ENCODE measurements around the gene KLK7. TPM values are rescaled to one million over a fixed set of nuclear protein-coding genes. Genes with fewer than 3 reads are reported as not detected.
A peak's percentile ranks its signal among the peaks of the same experiment; 100 is the strongest.

Gene KLK7
- total RNA-seq, 1 donor from 2014 or later = not detected

DNA sequence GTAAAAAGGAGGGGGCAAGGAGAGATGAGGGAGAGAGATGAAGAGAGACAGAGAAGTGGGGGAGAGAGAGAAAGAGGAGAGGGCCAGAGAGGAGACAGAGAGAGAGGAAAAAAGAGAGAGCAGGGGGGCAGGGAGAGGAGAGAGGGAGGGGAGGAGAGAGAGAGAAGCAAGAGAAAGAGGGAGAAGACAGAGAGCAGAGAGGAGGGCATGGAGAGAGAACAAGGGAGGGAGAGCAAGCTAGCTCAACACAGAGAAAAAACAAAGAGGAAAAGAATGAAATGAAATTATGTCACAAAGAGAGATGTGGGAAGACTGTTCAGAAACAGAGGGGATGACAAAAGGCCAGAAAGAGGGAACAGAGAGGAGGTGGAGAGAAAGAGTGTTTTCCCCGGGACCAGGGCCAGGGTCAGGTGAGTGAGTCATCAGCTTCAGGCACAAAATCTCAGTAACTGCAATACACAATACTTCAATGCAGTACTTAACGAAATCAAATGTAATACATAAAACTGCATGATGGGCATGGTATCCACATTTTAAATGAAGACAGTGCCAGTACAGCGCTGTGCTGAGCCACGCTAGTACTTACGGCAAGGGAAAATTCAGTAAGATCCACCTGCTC lies 4.8 kb downstream of the KLK7 start:
- DNase-seq (ENCODE audit: low spot score) = no peak

DNA sequence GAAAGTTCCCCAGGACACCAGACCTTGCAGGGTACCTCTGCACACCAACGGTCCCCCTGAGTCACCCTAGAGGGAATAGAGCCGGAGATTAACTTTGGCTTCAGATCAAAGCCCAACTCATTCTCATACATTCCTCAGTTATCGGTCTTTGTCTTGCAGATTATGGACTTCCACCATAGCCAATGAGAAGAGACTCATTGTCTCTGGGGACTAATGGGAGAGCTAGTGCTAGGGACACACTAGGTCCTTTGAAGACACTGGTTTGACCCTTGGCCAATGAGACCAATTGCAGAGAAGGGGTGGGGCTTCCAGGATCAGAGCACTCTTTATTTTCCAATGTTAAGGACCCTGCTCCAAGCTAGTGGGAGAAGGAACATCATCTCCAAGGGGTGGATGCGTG lies 6.1 kb downstream of the KLK7 start:
- no peak for DNase-seq (ENCODE audit: low spot score)

DNA sequence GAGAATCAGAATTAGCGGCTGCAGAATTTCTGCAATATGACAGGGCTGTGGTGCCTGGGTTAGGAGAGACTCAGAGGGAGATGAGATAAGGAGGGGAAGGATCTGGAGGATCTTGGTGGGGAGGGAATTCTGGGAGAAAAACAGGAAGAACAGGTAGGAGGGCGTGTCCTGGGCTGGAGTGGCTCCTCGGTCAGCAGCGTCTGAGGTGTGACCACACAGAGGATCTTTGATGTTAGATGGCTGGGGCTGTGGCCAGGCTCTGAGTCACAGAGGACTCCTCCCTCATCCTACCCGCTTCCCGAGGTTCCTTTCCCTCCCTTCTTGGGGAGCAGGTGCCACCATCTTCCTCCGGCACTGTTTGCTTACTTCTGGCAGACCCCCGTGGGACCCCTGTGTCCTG lies 8.0 kb downstream of the KLK7 start:
- DNase-seq (ENCODE audit: low spot score) = no peak

- DNase-seq (ENCODE audit: low spot score) = no peak
These were observed 8.8 kb downstream of the KLK7 start for GRCh38 chr19:50974702-50975556.

- no peak for DNase-seq (ENCODE audit: low spot score)
These were observed 10.8 kb downstream of the KLK7 start for GRCh38 chr19:50972795-50973376.

- peak; percentile 35 for DNase-seq (ENCODE audit: low spot score)
These were observed 13.9 kb downstream of the KLK7 start for GRCh38 chr19:50969810-50970209.

- no peak for DNase-seq (ENCODE audit: low spot score)
These were observed 14.3 kb downstream of the KLK7 start, which contains the start of gene KLK6 for GRCh38 chr19:50969413-50969760. KLK6 (minus strand) TSS chr19:50969591; CDS start chr19:50968104, 1,487 bp downstream.

DNA sequence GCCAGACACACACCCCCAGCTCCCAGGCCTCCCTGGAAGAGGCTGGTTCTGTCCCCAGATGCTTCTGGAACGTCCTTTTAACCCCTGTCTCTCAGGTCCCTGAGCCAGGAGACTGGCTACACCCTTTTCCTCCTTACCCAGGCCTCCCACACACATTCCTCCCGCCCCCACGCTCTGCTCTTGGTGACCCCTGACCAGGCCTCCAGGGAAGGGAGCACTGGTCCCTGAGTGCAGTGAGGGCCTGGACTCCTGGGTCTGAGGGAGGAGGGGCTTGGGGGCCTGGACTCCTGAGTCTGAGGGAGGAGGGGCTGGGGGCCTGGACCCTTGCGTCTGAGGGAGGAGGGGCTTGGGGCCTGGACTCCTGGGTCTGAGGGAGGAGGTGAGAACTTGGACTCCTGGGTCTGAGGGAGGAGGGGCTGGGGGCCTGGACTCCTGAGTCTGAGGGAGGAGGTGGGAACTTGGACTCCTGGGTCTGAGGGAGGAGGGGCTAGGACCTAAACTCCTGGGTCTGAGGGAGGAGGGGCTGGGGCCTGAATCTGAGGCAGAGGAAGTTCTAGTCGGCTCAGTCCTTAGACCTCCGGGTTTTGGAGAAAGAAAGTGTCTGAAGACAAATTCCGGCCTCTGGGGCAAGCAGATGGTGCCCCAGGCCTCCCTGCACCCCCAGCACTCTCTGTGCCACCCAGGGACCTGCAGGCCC lies 14.9 kb downstream of the KLK7 start:
- DNase-seq (ENCODE audit: low spot score) = peak; percentile 74

DNA sequence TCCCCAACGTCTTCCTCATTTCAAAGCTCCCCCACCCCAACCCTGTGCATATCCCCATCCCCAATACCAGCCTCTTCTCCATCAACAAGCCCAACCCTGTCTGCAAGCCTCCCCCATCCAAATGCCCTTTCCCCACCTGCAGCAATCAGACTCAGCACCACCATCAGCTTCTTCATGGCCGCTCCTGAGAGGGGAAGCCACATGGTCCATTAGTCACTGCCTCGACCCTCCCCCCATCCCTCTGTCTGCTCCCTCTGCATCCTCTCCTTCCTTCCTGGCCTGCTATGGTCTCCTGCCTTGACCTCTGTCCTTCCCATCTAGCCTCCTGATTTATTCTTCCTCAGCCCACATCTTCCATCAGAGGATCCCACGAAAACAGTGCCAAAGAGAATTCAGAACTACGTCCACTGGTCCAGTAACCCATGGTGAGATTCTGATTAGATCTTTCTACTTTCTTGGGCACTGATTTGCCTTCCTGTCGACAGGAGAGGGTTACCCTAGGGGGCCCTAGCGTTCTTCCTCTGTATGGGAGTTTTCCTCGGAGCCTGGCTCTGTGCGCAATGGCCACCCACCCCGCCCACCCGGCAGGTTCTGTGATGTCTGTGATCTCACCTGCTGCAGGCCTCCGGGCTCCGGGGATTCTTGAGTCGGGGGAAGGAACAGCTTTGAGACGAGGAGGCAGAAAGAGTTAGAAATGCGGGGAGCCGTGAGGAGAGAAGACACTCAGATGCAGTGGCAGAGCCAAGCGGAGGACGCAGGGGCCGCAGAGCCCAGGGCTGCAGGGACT lies 15.6 kb downstream of the KLK7 start:
- DNase-seq (ENCODE audit: low spot score) = peak; percentile 68

GRCh38 chr19:50964266-50964665 lies 19.5 kb downstream of the KLK7 start:
- DNase-seq (ENCODE audit: low spot score) = no peak

DNA sequence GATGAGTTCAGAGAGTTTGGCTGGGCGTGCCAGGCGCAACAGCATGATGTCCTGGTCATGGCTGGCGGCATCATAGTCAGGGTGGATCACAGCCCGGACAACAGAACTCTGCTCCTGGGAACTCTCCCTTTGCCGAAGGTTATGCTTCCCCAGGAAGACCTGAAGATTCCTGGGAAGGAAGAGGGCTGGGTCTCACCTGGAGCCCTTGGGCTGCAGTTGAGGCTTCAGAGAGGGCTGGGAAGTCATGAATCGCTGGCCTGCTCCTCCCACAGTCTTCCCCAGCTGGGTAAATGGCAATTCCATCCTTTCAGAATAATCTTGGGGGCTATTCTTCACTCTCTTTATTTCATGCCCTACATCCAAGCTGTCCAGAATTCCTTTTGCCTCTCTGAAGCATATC lies 20.3 kb downstream of the KLK7 start:
- DNase-seq (ENCODE audit: low spot score) = no peak

GRCh38 chr19:50962245-50962644 lies 21.5 kb downstream of the KLK7 start:
- no peak for DNase-seq (ENCODE audit: low spot score)

GRCh38 chr19:50959731-50960500 lies 23.8 kb downstream of the KLK7 start:
- no peak for DNase-seq (ENCODE audit: low spot score)

DNA sequence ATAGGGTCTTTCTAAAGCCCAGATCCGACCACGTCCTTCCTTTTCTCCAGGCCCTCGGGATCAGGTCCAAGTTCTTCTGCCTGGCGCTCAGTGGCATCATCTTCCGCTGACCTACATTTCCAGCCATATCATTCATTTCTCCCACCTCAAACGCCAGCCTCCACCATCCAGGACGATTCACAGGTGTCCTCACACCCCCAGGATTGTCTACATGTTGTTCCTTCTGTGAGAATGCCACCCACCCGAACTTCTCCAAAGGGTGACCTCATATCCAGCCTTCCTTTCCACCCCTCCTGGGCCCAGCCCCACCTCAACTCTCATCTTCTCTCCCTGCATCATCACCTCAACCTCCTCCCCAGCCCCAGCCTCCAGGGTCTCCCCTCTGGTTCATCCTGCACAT lies 26.1 kb downstream of the KLK7 start:
- no peak for DNase-seq (ENCODE audit: low spot score)

GRCh38 chr19:50952910-50953309 lies 30.8 kb downstream of the KLK7 start, which contains the start of gene KLK5:
KLK5 (minus strand) TSS chr19:50953038; CDS start chr19:50952657, 381 bp downstream.
- DNase-seq (ENCODE audit: low spot score) = no peak

DNA sequence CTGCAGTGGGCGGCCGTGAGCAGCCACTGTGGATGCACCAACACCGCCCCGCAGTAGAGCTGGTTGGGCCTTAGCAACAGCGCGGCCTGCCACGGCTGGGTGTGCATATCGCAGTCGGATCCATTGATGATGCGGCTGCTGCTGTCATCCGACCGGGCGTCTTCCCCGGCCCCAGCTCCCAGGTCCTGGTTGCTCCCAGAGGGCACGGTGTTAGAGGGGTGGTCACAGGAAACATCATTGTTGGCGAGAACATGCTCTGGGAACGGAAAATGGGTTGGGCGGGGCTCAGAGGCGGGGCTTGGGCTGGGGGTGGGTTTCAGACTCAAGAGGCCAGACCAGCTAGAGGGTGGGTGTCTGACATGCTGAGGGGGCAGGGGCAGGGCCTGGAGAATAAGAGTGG lies 33.9 kb downstream of the KLK7 start:
- DNase-seq (ENCODE audit: low spot score) = no peak

DNA sequence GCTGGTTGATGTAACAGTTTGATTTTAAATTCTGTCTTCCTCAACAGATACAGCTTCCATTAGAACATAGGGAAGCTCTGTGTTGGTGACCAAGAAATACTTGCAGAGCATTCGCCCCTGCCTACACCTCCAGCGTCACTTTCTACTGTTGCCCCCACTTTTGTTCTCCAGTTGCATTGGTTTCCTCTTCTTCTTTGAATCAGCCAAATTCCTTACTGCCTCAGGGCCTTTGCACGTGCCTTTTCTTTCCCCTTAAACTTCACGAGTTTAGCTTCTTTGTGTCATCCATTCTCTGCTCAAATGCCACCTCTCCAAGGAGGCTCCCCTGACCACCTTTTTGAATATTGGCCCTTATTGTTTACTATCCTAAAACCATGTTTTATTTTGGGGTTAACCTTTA lies 36.6 kb downstream of the KLK7 start:
- DNase-seq (ENCODE audit: low spot score) = no peak

DNA sequence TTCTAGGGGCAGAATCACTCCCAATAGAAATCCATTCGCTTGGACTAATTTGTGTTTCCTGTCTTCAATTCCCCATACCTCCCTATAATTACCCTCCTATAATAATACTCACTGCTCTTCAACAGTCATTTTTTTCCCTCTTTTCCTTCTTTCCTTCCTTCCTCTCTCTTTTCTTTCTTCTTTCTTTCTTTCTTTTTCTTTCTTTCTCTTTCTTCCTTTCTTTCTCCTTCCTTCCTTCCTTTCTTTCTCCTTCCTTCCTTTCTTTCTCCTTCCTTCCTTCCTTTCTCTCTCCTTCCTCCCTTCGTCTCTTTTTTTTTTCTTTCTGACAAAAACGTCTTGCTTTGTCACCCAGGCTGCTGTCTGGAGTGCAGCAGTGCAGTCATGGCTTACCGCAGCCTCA lies 38.9 kb downstream of the KLK7 start:
- DNase-seq (ENCODE audit: low spot score) = no peak

- no peak for DNase-seq (ENCODE audit: low spot score)
These were observed 40.5 kb downstream of the KLK7 start for GRCh38 chr19:50943074-50943828.

Measured in mesenteric fat pad (tissue), 1 donor.